IMR-90 (cell line): Measurements from ENCODE around the gene CHST3. TPM values are rescaled to one million over a fixed set of nuclear protein-coding genes. Genes with fewer than 3 reads are reported as not detected.

ENCODE experiments used
- ATAC-seq: fragments of 200-7000 bp; cut with Tn5 transposase; 2 replicates; pipeline ENCODE4 v1.9.1; 2020; ENCODE audit warnings: low read depth, mild to moderate bottlenecking, moderate library complexity
- BruUV-seq: library from RNA; stranded (reverse); fragments of 400-500 nt; replicated peaks from 2 replicates; lab custom pipeline; 2021; lab: Mats Ljungman, UMichigan
- CTCF ChIA-PET: fragments of 300-600 bp; formaldehyde crosslinking; extraction: SDS; loops from one replicate; lab custom pipeline; 2021; ENCODE audit warnings: antibody characterized with exemption; lab: Yijun Ruan, JAX
- POLR2A ChIA-PET: fragments of 300-600 bp; sonication (Branson Sonifier 250); formaldehyde crosslinking; loops from one replicate; lab custom pipeline; 2022; ENCODE audit warnings: antibody characterized with exemption; ENCODE audit not compliant: unreplicated experiment; lab: Charles Lee
- DNase-seq: peaks from one replicate; pipeline ENCODE4 v3.0.0; 2013
- H2AFZ ChIP-seq: replicated peaks from 2 replicates; pipeline ENCODE3; 2013; ENCODE audit warnings: low read length, mild to moderate bottlenecking; ENCODE audit not compliant: poor library complexity
- H2AK5ac ChIP-seq: 2 replicates; pipeline ENCODE4 v1.6.1; 2013; ENCODE audit warnings: low read depth, low read length, inconsistent platforms
- H2AK9ac ChIP-seq: replicated peaks from 2 replicates; pipeline ENCODE3; 2013; ENCODE audit warnings: mild to moderate bottlenecking, low read depth, low read length, moderate library complexity; ENCODE audit not compliant: poor library complexity
- H2BK120ac ChIP-seq: 2 replicates; pipeline ENCODE4 v1.6.1; 2013; ENCODE audit warnings: low read depth, low read length, inconsistent platforms
- H2BK15ac ChIP-seq: 3 replicates; pipeline ENCODE4 v1.6.1; 2013; ENCODE audit warnings: low read depth, low read length, inconsistent platforms
- H2BK20ac ChIP-seq: 2 replicates; pipeline ENCODE4 v1.6.1; 2013; ENCODE audit warnings: low read depth, mild to moderate bottlenecking, inconsistent platforms, low read length, moderate library complexity
- H2BK5ac ChIP-seq: 2 replicates; pipeline ENCODE4 v1.6.1; 2013; ENCODE audit warnings: mild to moderate bottlenecking, low read depth, low read length, inconsistent platforms; ENCODE audit not compliant: poor library complexity, severe bottlenecking
- H3K14ac ChIP-seq: replicated peaks from 2 replicates; pipeline ENCODE4 v1.6.1; 2013; ENCODE audit warnings: low read depth, low read length, inconsistent platforms
- H3K18ac ChIP-seq: 2 replicates; pipeline ENCODE4 v1.6.1; 2013; ENCODE audit warnings: low read depth, low read length, control low read depth
- H3K23ac ChIP-seq: 2 replicates; pipeline ENCODE4 v1.6.1; 2013; ENCODE audit warnings: low read depth, low read length, inconsistent platforms
- H3K27ac ChIP-seq: 2 replicates; pipeline ENCODE4 v1.5.1; 2013; ENCODE audit warnings: mild to moderate bottlenecking, control low read depth, low read length; ENCODE audit not compliant: insufficient read depth
- H3K27me3 ChIP-seq: 2 replicates; pipeline ENCODE4 v1.6.1; 2013; ENCODE audit warnings: low read length; ENCODE audit not compliant: control insufficient read depth, insufficient read depth
- H3K36me3 ChIP-seq: 2 replicates; pipeline ENCODE4 v1.6.1; 2013; ENCODE audit warnings: low read length, mixed read lengths; ENCODE audit not compliant: control insufficient read depth, insufficient read depth
- H3K4ac ChIP-seq: 2 replicates; pipeline ENCODE4 v1.6.1; 2013; ENCODE audit warnings: low read depth, low read length, inconsistent platforms
- H3K4me1 ChIP-seq: 2 replicates; pipeline ENCODE4 v1.6.1; 2013; ENCODE audit warnings: low read length, mixed read lengths; ENCODE audit not compliant: control insufficient read depth, insufficient read depth
- H3K4me2 ChIP-seq: 2 replicates; pipeline ENCODE4 v1.6.1; 2013; ENCODE audit warnings: low read depth, mild to moderate bottlenecking, control low read depth, low read length, moderate library complexity
- H3K4me3 ChIP-seq: 2 replicates; pipeline ENCODE4 v1.5.1; 2013; ENCODE audit warnings: low read depth, mild to moderate bottlenecking, control low read depth, low read length, moderate library complexity; ENCODE audit not compliant: insufficient read depth
- H3K56ac ChIP-seq: 2 replicates; pipeline ENCODE4 v1.6.1; 2013; ENCODE audit warnings: low read length, inconsistent platforms; ENCODE audit not compliant: insufficient read depth; ENCODE audit errors: extremely low read depth
- H3K79me1 ChIP-seq, 2 experiments: 2 replicates each; pipeline ENCODE4 v1.6.1; 2013; ENCODE audit warnings: low read length in 2 of 2, inconsistent platforms in 1 of 2, low read depth in 1 of 2
- H3K9ac ChIP-seq: 2 replicates; pipeline ENCODE4 v1.6.1; 2013; ENCODE audit warnings: low read depth, low read length, control low read depth
- H3K9me1 ChIP-seq: 2 replicates; pipeline ENCODE4 v1.6.1; 2013; ENCODE audit warnings: low read length, inconsistent platforms; ENCODE audit not compliant: insufficient read depth
- H3K9me3 ChIP-seq: 2 replicates; pipeline ENCODE4 v1.6.1; 2013; ENCODE audit warnings: low read length; ENCODE audit not compliant: control insufficient read depth, insufficient read depth
- H4K20me1 ChIP-seq: 2 replicates; pipeline ENCODE4 v1.6.1; 2013; ENCODE audit warnings: low read length, inconsistent platforms; ENCODE audit not compliant: insufficient read depth
- H4K5ac ChIP-seq: 2 replicates; pipeline ENCODE4 v1.6.1; 2013; ENCODE audit warnings: mild to moderate bottlenecking, low read depth, low read length, control low read depth
- H4K8ac ChIP-seq, 2 experiments: 2 replicates each; pipeline ENCODE4 v1.6.1; 2013; ENCODE audit warnings: low read depth in 2 of 2, low read length in 2 of 2, control low read depth in 1 of 2, inconsistent platforms in 1 of 2
- H4K91ac ChIP-seq: 2 replicates; pipeline ENCODE4 v1.6.1; 2013; ENCODE audit warnings: low read depth, low read length, inconsistent platforms; ENCODE audit not compliant: insufficient read depth
- CEBPB ChIP-seq: IDR thresholded peaks from 2 replicates; pipeline ENCODE4 v1.6.1; 2012; ENCODE audit warnings: low read depth, low read length, improper control_type of control experiment
- CHD1 ChIP-seq: IDR thresholded peaks from 2 replicates; pipeline ENCODE4 v1.6.1; 2012; ENCODE audit warnings: low read depth, low read length, improper control_type of control experiment
- FOS ChIP-seq: fragments of 150-350 bp; IDR thresholded peaks from 2 replicates; pipeline ENCODE4 v1.6.1; 2016; ENCODE audit warnings: low read depth, low read length
- MAFK ChIP-seq: IDR thresholded peaks from 2 replicates; pipeline ENCODE4 v1.6.1; 2012; ENCODE audit warnings: low read depth, low read length, improper control_type of control experiment
- MAZ ChIP-seq: IDR thresholded peaks from 2 replicates; pipeline ENCODE4 v1.6.1; 2012; ENCODE audit warnings: low read depth, mild to moderate bottlenecking, low read length, improper control_type of control experiment, moderate library complexity, borderline replicate concordance
- MXI1 ChIP-seq: IDR thresholded peaks from 2 replicates; pipeline ENCODE4 v1.6.1; 2012; ENCODE audit warnings: low read depth, mild to moderate bottlenecking, low read length, moderate library complexity, borderline replicate concordance
- NFE2L2 ChIP-seq: fragments of 150-350 bp; IDR thresholded peaks from 2 replicates; pipeline ENCODE4 v1.6.1; 2016; ENCODE audit warnings: low read depth, mild to moderate bottlenecking, low read length
- RAD21 ChIP-seq: IDR thresholded peaks from 2 replicates; pipeline ENCODE4 v1.6.1; 2012; ENCODE audit warnings: low read length, improper control_type of control experiment
- RCOR1 ChIP-seq: IDR thresholded peaks from 2 replicates; pipeline ENCODE4 v1.6.1; 2012; ENCODE audit warnings: mild to moderate bottlenecking, low read length, improper control_type of control experiment; ENCODE audit not compliant: insufficient replicate concordance
- RFX5 ChIP-seq: IDR thresholded peaks from 2 replicates; pipeline ENCODE4 v1.8.0; 2012; ENCODE audit warnings: low read depth, mild to moderate bottlenecking, low read length, moderate library complexity
- SMC3 ChIP-seq: fragments of 150-350 bp; IDR thresholded peaks from 2 replicates; pipeline ENCODE4 v1.6.1; 2016; ENCODE audit warnings: low read depth, mild to moderate bottlenecking, antibody characterized with exemption, low read length, moderate library complexity
- WGBS, 2 experiments: methylation state at CpG; one replicate each; pipeline versions ENCODE4 v1.1.5 to v1.1.7; 2013; ENCODE audit warnings: missing lambda C conversion rate in 2 of 2; ENCODE audit not compliant: insufficient read length in 1 of 2; ENCODE audit errors: extremely low coverage in 2 of 2; 5-methylcytosine and 5-hydroxymethylcytosine counted together
- dilution Hi-C: fragments of 300-500 bp; cut with HindIII; formaldehyde crosslinking; loops from one replicate; pipeline ENCODE4 v1.14.3; 2018; ENCODE audit warnings: low sequenced_read_pairs; ENCODE audit not compliant: unreplicated experiment
- in situ Hi-C: fragments of 300-500 bp; cut with MboI; formaldehyde crosslinking; loops from 3 replicates; pipeline ENCODE4 v1.14.3; 2019; ENCODE audit warnings: low sequenced_read_pairs, inconsistent platforms, mixed read lengths
- intact Hi-C: fragments of 100-400 bp; cut with micrococcal nuclease; formaldehyde crosslinking; loops from 2 replicates; pipeline ENCODE4 v1.10.0; 2022
- polyA plus RNA-seq, 3 experiments: library from polyadenylated mRNA; depleted of rRNA; stranded (reverse); fragments of >200 nt; gene quantifications; 2 replicates each; pipeline ENCODE4 v1.2.3, GENCODE V29; 2012; ENCODE audit warnings: low replicate concordance in 1 of 3
- total RNA-seq: library from RNA; depleted of rRNA; stranded (reverse); fragments of >200 nt; gene quantifications from 2 replicates; pipeline ENCODE4 v1.2.3, GENCODE V29; 2012
- TF ChIP-seq, protein P1 (sequence below): fragments of 150-350 bp; IDR thresholded peaks from 2 replicates; pipeline ENCODE4 v1.6.1; 2016; ENCODE audit warnings: low read depth, mild to moderate bottlenecking, low read length, moderate library complexity, borderline replicate concordance
- TF ChIP-seq, protein P2 (sequence below): conservative IDR thresholded peaks from 2 replicates; pipeline ENCODE4 v1.5.1; 2012; ENCODE audit warnings: mild to moderate bottlenecking, low read depth, low read length, improper control_type of control experiment

The CHST3 gene
- total and polyA plus RNA-seq, 2 of the 4 experiments (the other 2 are of a cell fraction) = 8.6 to 9.0 TPM

DNA sequence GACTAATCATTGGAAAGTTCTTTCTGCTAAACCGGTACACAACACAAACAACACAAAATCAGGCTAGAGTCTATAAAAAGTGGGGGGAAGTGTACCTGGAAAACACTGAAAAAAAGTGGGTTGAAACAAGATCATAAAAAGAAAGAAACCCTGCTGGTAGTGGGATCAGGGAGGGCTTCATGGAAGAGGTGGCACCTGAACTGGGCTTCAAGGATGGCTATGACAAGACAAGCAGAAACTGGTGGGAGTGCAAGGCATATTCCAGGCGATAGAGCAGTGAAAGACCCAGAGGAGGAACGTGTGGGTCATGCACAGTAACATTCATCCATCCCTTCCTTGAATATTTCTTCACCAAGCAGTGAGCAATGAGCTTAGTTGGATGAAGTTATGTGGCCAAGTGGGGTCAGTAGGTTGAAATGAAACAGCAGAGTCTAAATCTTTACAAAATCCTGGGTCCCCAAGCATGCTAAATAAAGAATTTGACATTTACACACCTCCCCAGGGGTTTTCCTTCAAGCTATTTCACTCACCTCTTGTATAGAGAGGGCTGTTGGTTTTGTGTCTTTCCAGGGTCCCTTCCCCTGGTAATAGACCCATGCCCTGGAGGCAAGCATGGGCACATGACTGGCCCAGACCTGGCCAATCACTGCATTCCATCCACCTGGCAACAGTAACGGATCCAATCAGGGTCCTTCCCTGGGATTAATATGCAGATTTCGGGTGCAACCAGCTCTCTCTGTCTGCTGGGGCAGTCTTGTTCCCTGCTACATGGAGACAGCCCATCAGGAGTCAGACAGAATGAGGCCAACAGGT lies 86.0 kb downstream of the CHST3 start (continued):
- TF ChIP-seq, protein P1, sequence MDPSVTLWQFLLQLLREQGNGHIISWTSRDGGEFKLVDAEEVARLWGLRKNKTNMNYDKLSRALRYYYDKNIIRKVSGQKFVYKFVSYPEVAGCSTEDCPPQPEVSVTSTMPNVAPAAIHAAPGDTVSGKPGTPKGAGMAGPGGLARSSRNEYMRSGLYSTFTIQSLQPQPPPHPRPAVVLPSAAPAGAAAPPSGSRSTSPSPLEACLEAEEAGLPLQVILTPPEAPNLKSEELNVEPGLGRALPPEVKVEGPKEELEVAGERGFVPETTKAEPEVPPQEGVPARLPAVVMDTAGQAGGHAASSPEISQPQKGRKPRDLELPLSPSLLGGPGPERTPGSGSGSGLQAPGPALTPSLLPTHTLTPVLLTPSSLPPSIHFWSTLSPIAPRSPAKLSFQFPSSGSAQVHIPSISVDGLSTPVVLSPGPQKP = no peak

DNA sequence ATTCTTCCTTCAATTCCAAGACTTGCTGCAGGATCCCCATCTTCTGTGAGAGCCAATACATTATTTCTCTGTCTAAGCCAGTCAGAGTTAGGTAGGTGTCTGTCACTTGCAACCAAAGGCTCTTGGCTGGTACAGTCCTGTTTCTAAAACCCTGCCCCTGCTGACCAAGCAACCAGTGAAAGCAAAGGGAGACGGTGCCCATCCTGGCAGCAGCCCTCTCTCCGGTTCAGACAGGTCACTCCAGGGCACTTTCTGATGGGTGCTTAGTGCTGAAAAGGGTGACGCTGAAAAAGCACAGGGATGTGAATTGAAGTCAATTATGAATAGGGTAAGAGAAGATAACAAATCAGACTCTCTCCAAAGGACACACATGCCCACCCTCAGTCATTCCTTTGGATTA lies 86.7 kb downstream of the CHST3 start:
- Histone ChIP-seq H3K56ac (no peak overlapping the region), H4K20me1 (no peaks in the 10 kb centered on the region), H4K91ac (no peak overlapping the region), H2BK15ac (no peak overlapping the region), H3K4me1 (no peaks in the 10 kb centered on the region; the same call in 1 of the 2 replicates), H3K4me2 (no peak overlapping the region), H2BK120ac (no peak overlapping the region), H3K79me1 (no peaks in the 10 kb centered on the region), H2AFZ (no peak overlapping the region), H2BK5ac (no peak overlapping the region), H4K5ac (no peak overlapping the region), H3K27ac (no peak overlapping the region), H3K23ac (no peak overlapping the region), H2AK9ac (no peak overlapping the region), H3K9me3 (peaks cover 5% of the 10 kb centered on the region), H3K36me3 (no peaks in the 10 kb centered on the region), H2BK20ac (no peak overlapping the region), H3K14ac (no peak overlapping the region), H3K18ac (no peak overlapping the region), H3K9ac (no peak overlapping the region), H3K9me1 (no peaks in the 10 kb centered on the region), H3K4me3 (no peak overlapping the region), H4K8ac (no peak overlapping the region), H2AK5ac (no peak overlapping the region), H3K4ac (no peak overlapping the region), H3K27me3 (peaks cover 32% of the 10 kb centered on the region)
- DNase-seq (no peak), ATAC-seq (no peak)
- no CpG with 5 or more reads among the region's 3 CpGs for WGBS, 2 experiments
- ChIA-PET POLR2A (no interaction called here), CTCF (no interaction called here)
- BruUV-seq = no TSS peak
- in situ Hi-C loops (loop anchor here (10.0 kb wide), 1 partner anchor 284 kb away; no protein-coding TSS in a partner anchor), intact Hi-C loops (no loop called here), dilution Hi-C loops (no loop called here)
- TF ChIP-seq RCOR1 (no peak), RFX5 (no peak), MXI1 (no peak), FOS (no peak), NFE2L2 (no peak), CHD1 (no peak), CEBPB (no peak), MAZ (no peak), MAFK (no peak), SMC3 (no peak), RAD21 (no peak)
- TF ChIP-seq, protein P2, sequence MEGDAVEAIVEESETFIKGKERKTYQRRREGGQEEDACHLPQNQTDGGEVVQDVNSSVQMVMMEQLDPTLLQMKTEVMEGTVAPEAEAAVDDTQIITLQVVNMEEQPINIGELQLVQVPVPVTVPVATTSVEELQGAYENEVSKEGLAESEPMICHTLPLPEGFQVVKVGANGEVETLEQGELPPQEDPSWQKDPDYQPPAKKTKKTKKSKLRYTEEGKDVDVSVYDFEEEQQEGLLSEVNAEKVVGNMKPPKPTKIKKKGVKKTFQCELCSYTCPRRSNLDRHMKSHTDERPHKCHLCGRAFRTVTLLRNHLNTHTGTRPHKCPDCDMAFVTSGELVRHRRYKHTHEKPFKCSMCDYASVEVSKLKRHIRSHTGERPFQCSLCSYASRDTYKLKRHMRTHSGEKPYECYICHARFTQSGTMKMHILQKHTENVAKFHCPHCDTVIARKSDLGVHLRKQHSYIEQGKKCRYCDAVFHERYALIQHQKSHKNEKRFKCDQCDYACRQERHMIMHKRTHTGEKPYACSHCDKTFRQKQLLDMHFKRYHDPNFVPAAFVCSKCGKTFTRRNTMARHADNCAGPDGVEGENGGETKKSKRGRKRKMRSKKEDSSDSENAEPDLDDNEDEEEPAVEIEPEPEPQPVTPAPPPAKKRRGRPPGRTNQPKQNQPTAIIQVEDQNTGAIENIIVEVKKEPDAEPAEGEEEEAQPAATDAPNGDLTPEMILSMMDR = no peak
